ENCODE measurements around the gene GET3. TPM values are rescaled to one million over a fixed set of nuclear protein-coding genes. Genes with fewer than 3 reads are reported as not detected.

The GET3 gene
- total and polyA plus RNA-seq, 2 donors (not counting 3 experiments of a cell fraction or from before 2014, with no cell fraction given): 74.8 to 197 TPM

DNA sequence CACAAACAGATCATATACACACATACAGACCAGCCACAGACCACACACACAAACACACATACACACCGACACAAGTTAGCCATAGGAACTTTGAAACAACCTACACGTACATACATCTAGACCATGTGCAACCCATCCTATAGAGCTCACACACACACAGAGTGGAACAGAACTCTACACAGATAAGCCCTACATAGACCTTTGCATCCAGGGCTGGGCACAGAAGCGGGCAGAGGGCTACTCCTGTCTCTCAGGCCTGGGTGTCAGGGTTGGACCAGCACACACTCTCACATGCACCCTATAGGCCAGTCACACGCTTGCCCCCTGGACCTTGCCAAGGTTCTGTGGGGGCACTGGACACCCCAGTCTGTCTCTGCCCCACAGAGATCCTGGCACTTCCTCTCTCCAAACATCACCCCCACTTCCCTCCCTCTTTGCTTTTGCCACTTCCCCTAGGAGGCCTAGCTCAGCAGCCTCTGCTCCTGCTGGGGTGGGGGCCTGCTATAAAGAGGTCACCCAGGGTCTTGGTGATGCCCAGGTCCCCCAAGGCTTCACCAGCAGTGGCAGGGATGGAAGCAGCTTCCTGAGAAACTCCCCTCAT is 48.2 kb downstream of the GET3 start:
- H3K27ac ChIP-seq (ENCODE audit: insufficient read depth, low read depth, low read length): no peak overlapping the region
- no peak overlapping the region for H3K4me3 ChIP-seq (replicated peaks in 1 of 3; ENCODE audit: insufficient read depth in 1 of 3, low read depth in 1 of 3, low read length in 3 of 3)
- H3K9ac ChIP-seq (replicated peaks; ENCODE audit: extremely low read depth, insufficient read depth, low read length): no peak overlapping the region
- dilution Hi-C loops (cut with MboI; ENCODE audit: extremely low pct_ligation_motif_present, low sequenced_read_pairs): no loop called here
- H3K4me1 ChIP-seq (ENCODE audit: control insufficient read depth, extremely low read depth, insufficient read depth, low read length): peaks cover 28% of the 10 kb centered on the region
- intact Hi-C loops (cut with micrococcal nuclease): loop anchor here (10.0 kb wide), 1 partner anchor 149 kb away; the partner anchor contains the start of genes CALR and FARSA
- no peak overlapping the region for H3K4me2 ChIP-seq (ENCODE audit: insufficient read depth, low read length)
- TF ChIP-seq POLR2A (IDR thresholded peaks at IDR 0.05; ENCODE audit: low read depth, low read length): no peak
- TF ChIP-seq JUN (IDR thresholded peaks at IDR 0.05; ENCODE audit: borderline replicate concordance, insufficient read depth, insufficient read length, low read depth): no peak
- TF ChIP-seq POLR2AphosphoS5 (IDR thresholded peaks at IDR 0.05; ENCODE audit: insufficient read depth, low read depth, low read length): no peak
- TF ChIP-seq, protein P1, sequence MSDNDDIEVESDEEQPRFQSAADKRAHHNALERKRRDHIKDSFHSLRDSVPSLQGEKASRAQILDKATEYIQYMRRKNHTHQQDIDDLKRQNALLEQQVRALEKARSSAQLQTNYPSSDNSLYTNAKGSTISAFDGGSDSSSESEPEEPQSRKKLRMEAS (IDR thresholded peaks at IDR 0.05; ENCODE audit: insufficient read depth, insufficient read length): no peak
- no peak for TF ChIP-seq EZH2 (IDR thresholded peaks at IDR 0.05; ENCODE audit: borderline replicate concordance, low read depth, low read length, severe bottlenecking)
- no TSS peak for BruUV-seq (replicated peaks)
- H3K79me2 ChIP-seq (ENCODE audit: control insufficient read depth, insufficient read depth, low read length): no peaks in the 10 kb centered on the region
- no peaks in the 10 kb centered on the region for H3K36me3 ChIP-seq (ENCODE audit: control insufficient read depth in 2 of 2, extremely low read depth in 1 of 2, insufficient read depth in 2 of 2, low read length in 2 of 2)
- H3K9me3 ChIP-seq (replicated peaks; ENCODE audit: control insufficient read depth, insufficient read depth, low read length): no peaks in the 10 kb centered on the region
- H2AFZ ChIP-seq (ENCODE audit: low read depth, low read length): peak overlapping the region; percentile 7
- no peaks in the 10 kb centered on the region for H3K9me1 ChIP-seq (replicated peaks; ENCODE audit: control insufficient read depth, extremely low read depth, insufficient read depth, low read length)
- FAIRE-seq: no peak
- ChIA-PET CTCF (interaction anchor here (1.0 to 4.7 kb wide), 3 partner anchors 8 to 62 kb away, joined by 3 to 48 read pairs (median 3); no protein-coding TSS in a partner anchor), POLR2A (no interaction called here)
- no peaks in the 10 kb centered on the region for H4K20me1 ChIP-seq (replicated peaks; ENCODE audit: control insufficient read depth, extremely low read depth, insufficient read depth, low read length)
- no peaks in the 10 kb centered on the region for H3K27me3 ChIP-seq (ENCODE audit: control insufficient read depth in 2 of 2, insufficient read depth in 2 of 2, low read length in 2 of 2)
- no peak for DNase-seq (ENCODE audit: low read depth, low spot score)

- no TSS peak for BruUV-seq (replicated peaks)
- Histone ChIP-seq H3K36me3 (ENCODE audit: control insufficient read depth in 2 of 2, extremely low read depth in 1 of 2, insufficient read depth in 2 of 2, low read length in 2 of 2) (no peaks in the 10 kb centered on the region), H3K27me3 (ENCODE audit: control insufficient read depth in 2 of 2, insufficient read depth in 2 of 2, low read length in 2 of 2) (no peaks in the 10 kb centered on the region), H3K4me2 (ENCODE audit: insufficient read depth, low read length) (no peak overlapping the region), H3K9ac (replicated peaks; ENCODE audit: extremely low read depth, insufficient read depth, low read length) (no peak overlapping the region), H4K20me1 (replicated peaks; ENCODE audit: control insufficient read depth, extremely low read depth, insufficient read depth, low read length) (no peaks in the 10 kb centered on the region), H3K9me3 (replicated peaks; ENCODE audit: control insufficient read depth, insufficient read depth, low read length) (no peaks in the 10 kb centered on the region), H3K4me1 (ENCODE audit: control insufficient read depth, extremely low read depth, insufficient read depth, low read length) (peaks cover 35% of the 10 kb centered on the region), H2AFZ (ENCODE audit: low read depth, low read length) (peak overlapping the region; percentile 7), H3K4me3 (replicated peaks in 1 of 3; ENCODE audit: insufficient read depth in 1 of 3, low read depth in 1 of 3, low read length in 3 of 3) (no peak overlapping the region), H3K27ac (ENCODE audit: insufficient read depth, low read depth, low read length) (no peak overlapping the region), H3K79me2 (ENCODE audit: control insufficient read depth, insufficient read depth, low read length) (no peaks in the 10 kb centered on the region), H3K9me1 (replicated peaks; ENCODE audit: control insufficient read depth, extremely low read depth, insufficient read depth, low read length) (no peaks in the 10 kb centered on the region)
- intact Hi-C loops (cut with micrococcal nuclease) (loop anchor here (10.0 kb wide), 1 partner anchor 148 kb away; the partner anchor contains the start of genes CALR and FARSA), dilution Hi-C loops (cut with MboI; ENCODE audit: extremely low pct_ligation_motif_present, low sequenced_read_pairs) (no loop called here)
- POLR2A ChIA-PET: no interaction called here
- DNase-seq (ENCODE audit: low read depth, low spot score) (no peak), FAIRE-seq (no peak)
- TF ChIP-seq MYC (IDR thresholded peaks at IDR 0.05; ENCODE audit: low read depth, low read length) (no peak), POLR2A (IDR thresholded peaks at IDR 0.05; ENCODE audit: low read depth, low read length) (no peak), JUN (IDR thresholded peaks at IDR 0.05; ENCODE audit: borderline replicate concordance, insufficient read depth, insufficient read length, low read depth) (no peak), EZH2 (IDR thresholded peaks at IDR 0.05; ENCODE audit: borderline replicate concordance, low read depth, low read length, severe bottlenecking) (no peak), GATA2 (IDR thresholded peaks at IDR 0.05; ENCODE audit: insufficient read depth, insufficient read length, low read depth, low read length) (no peak), POLR2AphosphoS5 (IDR thresholded peaks at IDR 0.05; ENCODE audit: insufficient read depth, low read depth, low read length) (no peak), FOS (IDR thresholded peaks at IDR 0.05; ENCODE audit: borderline replicate concordance, insufficient read depth, low read length) (no peak)
- TF ChIP-seq, protein P2, sequence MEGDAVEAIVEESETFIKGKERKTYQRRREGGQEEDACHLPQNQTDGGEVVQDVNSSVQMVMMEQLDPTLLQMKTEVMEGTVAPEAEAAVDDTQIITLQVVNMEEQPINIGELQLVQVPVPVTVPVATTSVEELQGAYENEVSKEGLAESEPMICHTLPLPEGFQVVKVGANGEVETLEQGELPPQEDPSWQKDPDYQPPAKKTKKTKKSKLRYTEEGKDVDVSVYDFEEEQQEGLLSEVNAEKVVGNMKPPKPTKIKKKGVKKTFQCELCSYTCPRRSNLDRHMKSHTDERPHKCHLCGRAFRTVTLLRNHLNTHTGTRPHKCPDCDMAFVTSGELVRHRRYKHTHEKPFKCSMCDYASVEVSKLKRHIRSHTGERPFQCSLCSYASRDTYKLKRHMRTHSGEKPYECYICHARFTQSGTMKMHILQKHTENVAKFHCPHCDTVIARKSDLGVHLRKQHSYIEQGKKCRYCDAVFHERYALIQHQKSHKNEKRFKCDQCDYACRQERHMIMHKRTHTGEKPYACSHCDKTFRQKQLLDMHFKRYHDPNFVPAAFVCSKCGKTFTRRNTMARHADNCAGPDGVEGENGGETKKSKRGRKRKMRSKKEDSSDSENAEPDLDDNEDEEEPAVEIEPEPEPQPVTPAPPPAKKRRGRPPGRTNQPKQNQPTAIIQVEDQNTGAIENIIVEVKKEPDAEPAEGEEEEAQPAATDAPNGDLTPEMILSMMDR (IDR thresholded peaks at IDR 0.05; ENCODE audit: extremely low read depth in 1 of 2, insufficient read depth in 1 of 2, low read depth in 1 of 2, low read length in 2 of 2): no peak
- TF ChIP-seq, protein P1 (IDR thresholded peaks at IDR 0.05; ENCODE audit: insufficient read depth, insufficient read length): no peak
- CTCF ChIA-PET: interaction anchor here (1.1 to 4.7 kb wide), 3 partner anchors 8 to 20 kb away, joined by 3 to 48 read pairs (median 7); no protein-coding TSS in a partner anchor
These were observed 49.0 kb downstream of the GET3 start for GRCh38 chr19:12786141-12786870.

Data from endothelial cell of umbilical vein (primary cell).